OCI-LY3 (cell line): ENCODE results near the gene SLC4A8.

Experiments used
- H2AFZ ChIP-seq: fragments of 200-600, 300-600 bp; shearing (Covaris generic); 2 replicates; pipeline ENCODE4 v1.6.0; 2014; ENCODE audit warnings: antibody characterized with exemption, low read depth, low read length
- H3K27ac ChIP-seq: fragments of 200-600, 300-600 bp; sonication (generic); 2 replicates; pipeline ENCODE4 v1.5.1; 2014; ENCODE audit warnings: mild to moderate bottlenecking, low read length, moderate library complexity, mixed read lengths
- H3K27me3 ChIP-seq: fragments of 200-600, 300-600 bp; sonication (generic); 2 replicates; pipeline ENCODE4 v1.6.1; 2014; ENCODE audit warnings: low read depth, low read length, mixed read lengths
- H3K36me3 ChIP-seq: fragments of 200-600, 300-600 bp; sonication (generic); replicated peaks from 2 replicates; pipeline ENCODE3; 2014; ENCODE audit warnings: low read depth, low read length, mixed read lengths
- H3K4me1 ChIP-seq: fragments of 300-600, 200-600 bp; sonication (generic); 2 replicates; pipeline ENCODE4 v1.6.1; 2014; ENCODE audit warnings: low read length, mixed read lengths
- H3K4me2 ChIP-seq: fragments of 200-600, 300-600 bp; sonication (generic); 2 replicates; pipeline ENCODE4 v1.6.1; 2014; ENCODE audit warnings: low read length, mixed read lengths
- H3K4me3 ChIP-seq: fragments of 300-600, 200-600 bp; sonication (generic); 2 replicates; pipeline ENCODE4 v1.5.1; 2014; ENCODE audit warnings: antibody characterized with exemption, mild to moderate bottlenecking, low read length, moderate library complexity
- H3K79me2 ChIP-seq: fragments of 300-600, 200-600 bp; shearing (Covaris generic); 2 replicates; pipeline ENCODE4 v1.6.1; 2014; ENCODE audit warnings: mild to moderate bottlenecking, low read length, mixed read lengths
- H3K9ac ChIP-seq: fragments of 300-600, 200-600 bp; shearing (Covaris generic); 2 replicates; pipeline ENCODE4 v1.6.0; 2014; ENCODE audit warnings: mild to moderate bottlenecking, low read length, moderate library complexity
- H3K9me3 ChIP-seq: fragments of 200-600, 300-600 bp; shearing (Covaris generic); 2 replicates; pipeline ENCODE4 v1.6.1; 2014; ENCODE audit warnings: low read length, mixed read lengths; ENCODE audit not compliant: insufficient read depth
- H4K20me1 ChIP-seq: fragments of 200-600, 300-600 bp; sonication (generic); 2 replicates; pipeline ENCODE4 v1.6.1; 2016; ENCODE audit warnings: low read length, mixed read lengths; ENCODE audit not compliant: insufficient read depth
- EZH2phosphoT487 ChIP-seq: fragments of 200-600 bp; shearing (Covaris generic); IDR thresholded peaks from 2 replicates; pipeline ENCODE4 v1.6.1; 2018; ENCODE audit warnings: antibody characterized with exemption, mixed run types, low read depth
- TF ChIP-seq, protein P1 (sequence below): fragments of 200-600, 300-600 bp; sonication (generic); IDR thresholded peaks from 2 replicates; pipeline ENCODE4 v1.5.1; 2014; ENCODE audit warnings: antibody characterized with exemption, low read length, low read depth

Gene SLC4A8

DNA sequence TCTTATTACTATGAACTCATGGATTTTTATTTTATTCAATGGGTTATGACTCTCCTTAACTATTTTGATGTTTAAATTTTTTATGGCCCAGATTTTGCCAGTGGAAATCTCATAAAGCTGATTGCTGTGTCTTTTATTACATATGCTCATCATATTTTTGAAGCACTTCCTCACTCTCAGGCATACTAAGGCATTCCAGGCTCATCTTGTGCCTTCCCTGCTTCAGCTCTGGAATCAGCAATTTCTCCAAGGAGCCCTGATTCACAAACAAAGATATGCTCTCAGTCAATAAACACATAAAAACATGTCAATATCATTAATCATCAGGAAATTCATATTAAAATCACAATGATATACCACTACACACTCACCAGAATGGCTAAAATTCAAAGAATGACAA, 121.5 kb downstream of the SLC4A8 start:
- no peak for TF ChIP-seq EZH2phosphoT487
- TF ChIP-seq, protein P1, sequence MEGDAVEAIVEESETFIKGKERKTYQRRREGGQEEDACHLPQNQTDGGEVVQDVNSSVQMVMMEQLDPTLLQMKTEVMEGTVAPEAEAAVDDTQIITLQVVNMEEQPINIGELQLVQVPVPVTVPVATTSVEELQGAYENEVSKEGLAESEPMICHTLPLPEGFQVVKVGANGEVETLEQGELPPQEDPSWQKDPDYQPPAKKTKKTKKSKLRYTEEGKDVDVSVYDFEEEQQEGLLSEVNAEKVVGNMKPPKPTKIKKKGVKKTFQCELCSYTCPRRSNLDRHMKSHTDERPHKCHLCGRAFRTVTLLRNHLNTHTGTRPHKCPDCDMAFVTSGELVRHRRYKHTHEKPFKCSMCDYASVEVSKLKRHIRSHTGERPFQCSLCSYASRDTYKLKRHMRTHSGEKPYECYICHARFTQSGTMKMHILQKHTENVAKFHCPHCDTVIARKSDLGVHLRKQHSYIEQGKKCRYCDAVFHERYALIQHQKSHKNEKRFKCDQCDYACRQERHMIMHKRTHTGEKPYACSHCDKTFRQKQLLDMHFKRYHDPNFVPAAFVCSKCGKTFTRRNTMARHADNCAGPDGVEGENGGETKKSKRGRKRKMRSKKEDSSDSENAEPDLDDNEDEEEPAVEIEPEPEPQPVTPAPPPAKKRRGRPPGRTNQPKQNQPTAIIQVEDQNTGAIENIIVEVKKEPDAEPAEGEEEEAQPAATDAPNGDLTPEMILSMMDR: no peak
- Histone ChIP-seq H3K27me3 (peaks cover 34% of the 10 kb centered on the region; the same call in 1 of the 2 replicates), H2AFZ (no peak overlapping the region), H3K36me3 (no peaks in the 10 kb centered on the region), H4K20me1 (no peaks in the 10 kb centered on the region), H3K4me1 (no peaks in the 10 kb centered on the region), H3K9me3 (no peaks in the 10 kb centered on the region), H3K9ac (no peak overlapping the region), H3K4me2 (no peak overlapping the region), H3K27ac (no peak overlapping the region), H3K4me3 (no peak overlapping the region), H3K79me2 (no peaks in the 10 kb centered on the region)

DNA sequence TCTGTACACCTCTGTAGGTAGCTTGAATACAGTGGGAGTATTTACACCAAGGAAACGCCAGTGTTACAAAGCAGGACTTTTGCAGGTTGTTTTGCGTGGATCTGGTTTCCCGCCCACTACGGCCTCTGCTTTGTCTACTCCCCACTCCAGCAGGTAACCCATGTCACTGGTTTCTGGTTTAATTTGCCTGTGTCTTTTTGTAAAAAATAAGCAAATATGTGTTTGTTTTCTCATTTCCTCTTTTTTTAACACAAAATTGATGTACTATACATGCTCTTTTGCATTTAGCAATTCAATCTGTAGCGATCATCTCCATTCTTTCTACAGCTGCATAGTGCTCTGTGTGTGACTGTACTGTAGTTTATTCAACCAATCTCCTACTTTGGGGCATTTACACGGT, 123.0 kb downstream of the SLC4A8 start:
- Histone ChIP-seq H3K36me3 (no peaks in the 10 kb centered on the region), H4K20me1 (no peaks in the 10 kb centered on the region), H2AFZ (no peak overlapping the region), H3K27me3 (peaks cover 41% of the 10 kb centered on the region; the same call in 1 of the 2 replicates), H3K79me2 (no peaks in the 10 kb centered on the region), H3K9ac (no peak overlapping the region), H3K4me3 (no peak overlapping the region), H3K4me1 (no peaks in the 10 kb centered on the region), H3K9me3 (no peaks in the 10 kb centered on the region), H3K27ac (no peak overlapping the region), H3K4me2 (no peak overlapping the region)
- TF ChIP-seq, protein P1: no peak
- no peak for TF ChIP-seq EZH2phosphoT487

DNA sequence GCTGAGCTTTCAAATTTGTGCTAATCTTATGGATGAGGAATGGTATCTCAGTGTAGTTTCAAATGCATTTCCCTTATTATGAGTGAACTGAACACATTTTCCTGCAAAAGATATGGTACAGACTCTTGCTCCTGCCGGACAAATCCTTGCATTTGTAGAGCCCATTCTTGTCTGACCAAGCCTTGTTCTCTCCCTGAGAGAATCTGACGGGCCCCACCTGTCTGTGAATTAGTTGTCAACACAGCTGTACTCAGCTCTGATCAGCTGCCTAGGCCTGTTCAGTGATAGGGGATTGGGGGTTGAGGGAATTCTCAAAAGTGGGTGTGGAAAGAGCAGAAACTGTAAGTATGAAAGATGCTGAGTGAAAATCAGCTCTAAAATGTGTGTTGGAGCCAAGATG, 123.6 kb downstream of the SLC4A8 start:
- Histone ChIP-seq H3K4me3 (no peak overlapping the region), H2AFZ (no peak overlapping the region), H3K4me1 (no peaks in the 10 kb centered on the region), H3K79me2 (no peaks in the 10 kb centered on the region), H3K36me3 (no peaks in the 10 kb centered on the region), H3K27me3 (peaks cover 43% of the 10 kb centered on the region), H3K4me2 (no peak overlapping the region), H3K9ac (no peak overlapping the region), H3K9me3 (no peaks in the 10 kb centered on the region), H4K20me1 (no peaks in the 10 kb centered on the region), H3K27ac (no peak overlapping the region)
- TF ChIP-seq EZH2phosphoT487: no peak

DNA sequence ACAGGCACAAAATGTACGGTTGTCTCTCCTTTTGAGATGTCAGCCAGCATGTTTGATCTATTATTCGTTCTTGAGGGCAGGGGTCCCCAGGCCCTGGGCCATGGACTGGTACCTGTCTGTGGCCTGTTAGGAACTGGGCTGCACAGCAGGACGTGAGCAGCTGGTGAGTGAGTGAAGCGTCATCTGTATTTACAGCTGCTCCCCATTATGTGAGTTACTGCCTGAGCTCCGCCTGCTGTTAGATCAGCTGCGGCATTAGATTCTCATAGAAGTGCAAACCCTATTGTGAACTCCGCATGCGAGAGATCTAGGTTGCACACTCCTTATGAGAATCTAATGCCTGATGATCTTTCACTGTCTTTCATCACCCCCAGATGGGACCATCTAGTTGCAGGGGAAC, 125.0 kb downstream of the SLC4A8 start:
- H3K4me3 ChIP-seq: no peak overlapping the region
- H3K9me3 ChIP-seq: no peaks in the 10 kb centered on the region
- H3K36me3 ChIP-seq: no peaks in the 10 kb centered on the region
- H3K4me1 ChIP-seq: no peaks in the 10 kb centered on the region
- H4K20me1 ChIP-seq: no peaks in the 10 kb centered on the region
- H3K4me2 ChIP-seq: no peak overlapping the region
- H3K27ac ChIP-seq: no peak overlapping the region
- no peaks in the 10 kb centered on the region for H3K79me2 ChIP-seq
- TF ChIP-seq, protein P1: no peak
- no peak for TF ChIP-seq EZH2phosphoT487
- H3K9ac ChIP-seq: no peak overlapping the region
- H2AFZ ChIP-seq: no peak overlapping the region
- peaks cover 56% of the 10 kb centered on the region for H3K27me3 ChIP-seq
